GM23338 (cell line): ENCODE data around the gene HS6ST3. TPM values are rescaled to one million over a fixed set of nuclear protein-coding genes. Genes with fewer than 3 reads are reported as not detected.

Experiments
- ATAC-seq: fragments of 200-7000 bp; cut with Tn5 transposase; 3 replicates; pipeline ENCODE4 v1.9.1; 2020
- DNase-seq: peaks from one replicate; pipeline ENCODE4 v3.0.0-alpha.2; 2015; ENCODE audit warnings: low spot score
- H2AFZ ChIP-seq: fragments of 200-600 bp; sonication (generic); 2 replicates; pipeline ENCODE4 v1.8.0; 2016; ENCODE audit warnings: antibody characterized with exemption, mild to moderate bottlenecking, moderate library complexity
- H3F3A ChIP-seq: fragments of 200-600 bp; sonication (generic); replicated peaks from 2 replicates; pipeline ENCODE4 v1.8.0; 2017; ENCODE audit warnings: antibody characterized with exemption, mixed run types, low read depth
- H3K27ac ChIP-seq: fragments of 200-600 bp; sonication (generic); 2 replicates; pipeline ENCODE4 v1.6.1; 2016; ENCODE audit warnings: low read depth
- H3K27me3 ChIP-seq: fragments of 200-600 bp; sonication (generic); 2 replicates; pipeline ENCODE4 v1.8.0; 2016; ENCODE audit warnings: mild to moderate bottlenecking, mixed run types, moderate library complexity; ENCODE audit not compliant: insufficient read depth
- H3K36me3 ChIP-seq: fragments of 200-600 bp; sonication (generic); 2 replicates; pipeline ENCODE4 v1.8.0; 2016; ENCODE audit warnings: mild to moderate bottlenecking; ENCODE audit not compliant: insufficient read depth
- H3K4me1 ChIP-seq: fragments of 200-600 bp; sonication (generic); 2 replicates; pipeline ENCODE4 v1.8.0; 2016; ENCODE audit warnings: mild to moderate bottlenecking, moderate library complexity; ENCODE audit not compliant: insufficient read depth
- H3K4me2 ChIP-seq: fragments of 200-600 bp; sonication (generic); 2 replicates; pipeline ENCODE4 v1.7.1; 2017; ENCODE audit warnings: mixed run types
- H3K4me3 ChIP-seq: fragments of 200-600 bp; sonication (generic); 2 replicates; pipeline ENCODE4 v1.6.1; 2016; ENCODE audit warnings: mixed run types
- H3K79me2 ChIP-seq: fragments of 200-600 bp; sonication (generic); replicated peaks from 2 replicates; pipeline ENCODE4 v1.8.0; 2017; ENCODE audit warnings: mild to moderate bottlenecking; ENCODE audit not compliant: insufficient read depth
- H3K9me2 ChIP-seq: fragments of 200-600 bp; sonication (generic); 2 replicates; pipeline ENCODE4 v1.8.0; 2017; ENCODE audit not compliant: insufficient read depth
- H4K20me1 ChIP-seq: fragments of 200-600 bp; sonication (generic); replicated peaks from 2 replicates; pipeline ENCODE4 v1.8.0; 2017; ENCODE audit warnings: mild to moderate bottlenecking; ENCODE audit not compliant: insufficient read depth
- H3K27ac Mint-ChIP-seq: 2 replicates; pipeline ENCODE4 v1.8.0; 2020; ENCODE audit warnings: inconsistent platforms, mild to moderate bottlenecking, moderate library complexity, mixed read lengths
- H3K27me3 Mint-ChIP-seq: 3 replicates; pipeline ENCODE4 v1.8.0; 2022; ENCODE audit warnings: low read depth, mild to moderate bottlenecking, moderate library complexity, mixed read lengths, inconsistent platforms; ENCODE audit not compliant: insufficient read depth, poor library complexity
- H3K36me3 Mint-ChIP-seq: 3 replicates; pipeline ENCODE4 v1.8.0; 2021; ENCODE audit warnings: low read depth, mild to moderate bottlenecking, inconsistent platforms, moderate library complexity, mixed read lengths
- H3K4me1 Mint-ChIP-seq: 3 replicates; pipeline ENCODE4 v1.8.0; 2020; ENCODE audit warnings: mild to moderate bottlenecking, inconsistent platforms, mixed read lengths
- H3K4me3 Mint-ChIP-seq: 3 replicates; pipeline ENCODE4 v1.8.0; 2021; ENCODE audit warnings: moderate library complexity, mild to moderate bottlenecking, inconsistent platforms, mixed read lengths
- H3K9me3 Mint-ChIP-seq: 3 replicates; pipeline ENCODE4 v1.8.0; 2020; ENCODE audit warnings: moderate library complexity, mild to moderate bottlenecking, inconsistent platforms, mixed read lengths
- CREB1 ChIP-seq: fragments of 250-450 bp; sonication (Bioruptor Pico); IDR thresholded peaks from 2 replicates; pipeline ENCODE4 v1.5.0; 2020; ENCODE audit warnings: low read depth, mild to moderate bottlenecking, moderate library complexity
- ETS1 ChIP-seq: IDR thresholded peaks from 2 replicates; pipeline ENCODE4 v1.6.1; 2016; ENCODE audit warnings: antibody characterized with exemption
- EZH2 ChIP-seq: fragments of 200-600 bp; sonication (generic); IDR thresholded peaks from one replicate; pipeline ENCODE4 v1.8.0; 2017; ENCODE audit warnings: antibody characterized with exemption, mild to moderate bottlenecking, low read depth; ENCODE audit not compliant: unreplicated experiment
- EZH2phosphoT487 ChIP-seq: fragments of 200-600 bp; sonication (generic); IDR thresholded peaks from one replicate; pipeline ENCODE4 v1.8.1; 2018; ENCODE audit warnings: antibody characterized with exemption; ENCODE audit not compliant: unreplicated experiment
- POLR2AphosphoS5 ChIP-seq: IDR thresholded peaks from 2 replicates; pipeline ENCODE4 v1.6.1; 2016; ENCODE audit warnings: antibody characterized with exemption, low read depth
- REST ChIP-seq: IDR thresholded peaks from one replicate; pipeline ENCODE4 v1.6.1; 2018; ENCODE audit warnings: antibody characterized with exemption; ENCODE audit not compliant: unreplicated experiment
- STAT1 ChIP-seq: IDR thresholded peaks from one replicate; pipeline ENCODE4 v1.6.1; 2016; ENCODE audit warnings: antibody characterized with exemption; ENCODE audit not compliant: unreplicated experiment
- ZNF114 ChIP-seq: fragments of 250-450 bp; sonication (Bioruptor Pico); IDR thresholded peaks from 2 replicates; pipeline ENCODE4 v1.5.0; 2020; ENCODE audit warnings: mild to moderate bottlenecking, moderate library complexity
- ZNF462 ChIP-seq: fragments of 250-450 bp; sonication (Bioruptor Pico); IDR thresholded peaks from 2 replicates; pipeline ENCODE4 v1.5.0; 2020; ENCODE audit warnings: mild to moderate bottlenecking, moderate library complexity
- polyA plus RNA-seq: library from polyadenylated mRNA; unstranded; fragments of >200 nt; fragmentation: Nextera tagmentation; extraction: Ambion mirVana; gene quantifications from 2 replicates; pipeline ENCODE4 v1.2.1, GENCODE V29; 2016
- total RNA-seq: library from RNA; depleted of rRNA; stranded (reverse); fragments of >200 nt; shearing (Covaris generic); gene quantifications from 2 replicates; pipeline ENCODE4 v1.2.3, GENCODE V29; 2014

The HS6ST3 gene
- total and polyA plus RNA-seq, 2 experiments from 2014 or later = 0.52 to 0.80 TPM

- H3K79me2 ChIP-seq = no peaks in the 10 kb centered on the region
- no peak overlapping the region for H3K27ac ChIP-seq
- no peak overlapping the region for H2AFZ ChIP-seq
- no peaks in the 10 kb centered on the region for H3K27me3 ChIP-seq
- no peaks in the 10 kb centered on the region for H3K36me3 ChIP-seq
- no peaks in the 10 kb centered on the region for H3K4me1 ChIP-seq
- H3K27ac Mint-ChIP-seq = no peak overlapping the region
- no peaks in the 10 kb centered on the region; the same call in 1 of the 2 replicates for H3K9me2 ChIP-seq
- DNase-seq (no peak), ATAC-seq (no peak)
- no peaks in the 10 kb centered on the region for H4K20me1 ChIP-seq
- no peak overlapping the region for H3K4me3 ChIP-seq
- H3K36me3 Mint-ChIP-seq = no peaks in the 10 kb centered on the region
- no peak overlapping the region for H3K4me2 ChIP-seq
- TF ChIP-seq EZH2 = no peak
- no peak for TF ChIP-seq ETS1
- no peak for TF ChIP-seq REST
- no peak for TF ChIP-seq CREB1 (CRISPR knock-in tag)
- TF ChIP-seq POLR2AphosphoS5 = no peak
- no peak for TF ChIP-seq ZNF462 (CRISPR knock-in tag)
- TF ChIP-seq ZNF114 (CRISPR knock-in tag) = no peak
- no peak for TF ChIP-seq STAT1
- TF ChIP-seq EZH2phosphoT487 = no peak
- no peaks in the 10 kb centered on the region for H3F3A ChIP-seq
- H3K9me3 Mint-ChIP-seq = no peaks in the 10 kb centered on the region
- no peaks in the 10 kb centered on the region for H3K27me3 Mint-ChIP-seq
- no peaks in the 10 kb centered on the region for H3K4me1 Mint-ChIP-seq
- no peak overlapping the region for H3K4me3 Mint-ChIP-seq
These were observed 485.8 kb downstream of the HS6ST3 start for GRCh38 chr13:96575423-96576320.
